ENCODE results near the gene ACTL8.

ACTL8 gene

DNA sequence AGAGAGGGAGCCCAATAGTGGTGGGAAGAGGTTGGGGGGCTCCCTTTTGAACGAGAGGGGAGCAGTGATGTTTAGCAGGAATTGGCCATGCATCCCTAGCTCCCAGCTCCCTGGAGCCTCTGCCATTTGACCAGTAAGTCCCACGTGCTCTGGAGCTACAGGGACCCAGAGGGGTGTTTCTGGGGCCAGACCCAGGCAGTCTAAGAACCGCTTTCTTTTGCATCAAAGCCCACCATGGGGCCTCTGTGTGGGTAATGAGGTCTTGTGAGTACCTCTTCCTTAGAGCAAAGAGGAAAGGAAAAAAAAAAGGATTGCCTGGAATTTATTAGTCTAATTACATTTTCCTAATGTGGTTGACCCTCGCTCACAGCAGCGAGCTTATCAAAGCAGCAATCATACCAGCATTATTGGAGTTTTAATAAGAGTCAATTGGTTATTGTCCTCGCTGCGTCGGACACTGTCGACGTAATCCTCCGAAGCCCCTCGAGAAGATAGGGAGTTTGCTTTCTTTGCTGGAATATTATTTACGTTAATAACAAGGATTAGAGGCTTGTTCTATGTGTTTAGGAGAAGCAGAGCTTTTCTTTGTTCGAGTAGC lies 17.6 kb downstream of the ACTL8 start:
- no peak for DNase-seq (ENCODE audit: low read depth in 1 of 2, low spot score in 1 of 2)
- no peak for TF ChIP-seq POLR2AphosphoS5 (IDR thresholded peaks at IDR 0.05; ENCODE audit: low read depth)
- no peak for TF ChIP-seq GABPA (IDR thresholded peaks at IDR 0.05; ENCODE audit: low read depth)
- TF ChIP-seq, protein P1, sequence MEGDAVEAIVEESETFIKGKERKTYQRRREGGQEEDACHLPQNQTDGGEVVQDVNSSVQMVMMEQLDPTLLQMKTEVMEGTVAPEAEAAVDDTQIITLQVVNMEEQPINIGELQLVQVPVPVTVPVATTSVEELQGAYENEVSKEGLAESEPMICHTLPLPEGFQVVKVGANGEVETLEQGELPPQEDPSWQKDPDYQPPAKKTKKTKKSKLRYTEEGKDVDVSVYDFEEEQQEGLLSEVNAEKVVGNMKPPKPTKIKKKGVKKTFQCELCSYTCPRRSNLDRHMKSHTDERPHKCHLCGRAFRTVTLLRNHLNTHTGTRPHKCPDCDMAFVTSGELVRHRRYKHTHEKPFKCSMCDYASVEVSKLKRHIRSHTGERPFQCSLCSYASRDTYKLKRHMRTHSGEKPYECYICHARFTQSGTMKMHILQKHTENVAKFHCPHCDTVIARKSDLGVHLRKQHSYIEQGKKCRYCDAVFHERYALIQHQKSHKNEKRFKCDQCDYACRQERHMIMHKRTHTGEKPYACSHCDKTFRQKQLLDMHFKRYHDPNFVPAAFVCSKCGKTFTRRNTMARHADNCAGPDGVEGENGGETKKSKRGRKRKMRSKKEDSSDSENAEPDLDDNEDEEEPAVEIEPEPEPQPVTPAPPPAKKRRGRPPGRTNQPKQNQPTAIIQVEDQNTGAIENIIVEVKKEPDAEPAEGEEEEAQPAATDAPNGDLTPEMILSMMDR (IDR thresholded peaks at IDR 0.05; ENCODE audit: insufficient read depth, low read length) = no peak
- no peak for TF ChIP-seq SPI1 (IDR thresholded peaks at IDR 0.05; ENCODE audit: borderline replicate concordance, low read depth)
- TF ChIP-seq, protein P2, sequence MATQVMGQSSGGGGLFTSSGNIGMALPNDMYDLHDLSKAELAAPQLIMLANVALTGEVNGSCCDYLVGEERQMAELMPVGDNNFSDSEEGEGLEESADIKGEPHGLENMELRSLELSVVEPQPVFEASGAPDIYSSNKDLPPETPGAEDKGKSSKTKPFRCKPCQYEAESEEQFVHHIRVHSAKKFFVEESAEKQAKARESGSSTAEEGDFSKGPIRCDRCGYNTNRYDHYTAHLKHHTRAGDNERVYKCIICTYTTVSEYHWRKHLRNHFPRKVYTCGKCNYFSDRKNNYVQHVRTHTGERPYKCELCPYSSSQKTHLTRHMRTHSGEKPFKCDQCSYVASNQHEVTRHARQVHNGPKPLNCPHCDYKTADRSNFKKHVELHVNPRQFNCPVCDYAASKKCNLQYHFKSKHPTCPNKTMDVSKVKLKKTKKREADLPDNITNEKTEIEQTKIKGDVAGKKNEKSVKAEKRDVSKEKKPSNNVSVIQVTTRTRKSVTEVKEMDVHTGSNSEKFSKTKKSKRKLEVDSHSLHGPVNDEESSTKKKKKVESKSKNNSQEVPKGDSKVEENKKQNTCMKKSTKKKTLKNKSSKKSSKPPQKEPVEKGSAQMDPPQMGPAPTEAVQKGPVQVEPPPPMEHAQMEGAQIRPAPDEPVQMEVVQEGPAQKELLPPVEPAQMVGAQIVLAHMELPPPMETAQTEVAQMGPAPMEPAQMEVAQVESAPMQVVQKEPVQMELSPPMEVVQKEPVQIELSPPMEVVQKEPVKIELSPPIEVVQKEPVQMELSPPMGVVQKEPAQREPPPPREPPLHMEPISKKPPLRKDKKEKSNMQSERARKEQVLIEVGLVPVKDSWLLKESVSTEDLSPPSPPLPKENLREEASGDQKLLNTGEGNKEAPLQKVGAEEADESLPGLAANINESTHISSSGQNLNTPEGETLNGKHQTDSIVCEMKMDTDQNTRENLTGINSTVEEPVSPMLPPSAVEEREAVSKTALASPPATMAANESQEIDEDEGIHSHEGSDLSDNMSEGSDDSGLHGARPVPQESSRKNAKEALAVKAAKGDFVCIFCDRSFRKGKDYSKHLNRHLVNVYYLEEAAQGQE (IDR thresholded peaks at IDR 0.05; ENCODE audit: insufficient replicate concordance, low read depth) = no peak
- H3K4me3 ChIP-seq (replicated peaks; ENCODE audit: insufficient read depth, low read length) = no peak overlapping the region
- no peaks in the 10 kb centered on the region for H3K27me3 ChIP-seq (ENCODE audit: insufficient read depth, poor library complexity, severe bottlenecking)
- no peak overlapping the region for H3K27ac ChIP-seq (replicated peaks)

DNA sequence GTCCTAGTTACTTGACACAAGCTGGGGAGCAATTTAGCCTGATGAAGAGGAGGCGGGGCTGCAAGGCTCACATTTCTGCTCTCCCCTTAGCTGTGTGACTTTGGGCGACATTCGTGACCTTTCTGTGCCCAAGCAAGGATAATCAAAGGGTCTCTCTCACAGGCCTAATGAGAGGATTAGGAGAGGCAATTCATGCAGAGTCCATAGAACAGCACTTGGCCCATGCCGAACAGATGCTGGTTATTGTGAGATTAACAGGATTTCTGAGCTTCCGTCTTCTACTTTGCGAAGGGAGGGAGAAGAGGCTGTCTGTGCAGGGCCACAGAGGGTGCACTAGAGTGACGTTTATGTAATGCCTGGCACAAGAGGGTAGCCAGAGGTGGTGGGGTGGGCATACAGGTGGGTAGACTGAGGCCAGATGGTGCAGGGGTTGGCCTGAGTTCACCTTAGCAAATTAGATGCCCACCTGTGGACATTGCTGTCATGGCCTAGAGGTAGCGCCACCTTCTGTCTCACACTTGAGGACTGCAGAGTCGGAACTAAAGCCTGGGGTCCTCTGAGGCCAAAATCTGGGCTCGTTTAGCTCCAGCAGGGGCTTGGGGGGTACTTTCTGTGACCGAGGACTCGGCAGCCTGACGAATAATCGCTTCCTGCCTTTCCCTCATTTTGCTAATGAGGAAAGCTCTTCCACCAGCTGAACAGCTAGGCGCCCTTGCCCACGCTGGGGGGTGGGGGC lies 18.6 kb downstream of the ACTL8 start:
- no peak for DNase-seq (ENCODE audit: low read depth in 1 of 2, low spot score in 1 of 2)
- TF ChIP-seq, protein P1 (IDR thresholded peaks at IDR 0.05; ENCODE audit: insufficient read depth, low read length) = no peak
- no peak for TF ChIP-seq SPI1 (IDR thresholded peaks at IDR 0.05; ENCODE audit: borderline replicate concordance, low read depth)
- TF ChIP-seq, protein P2 (IDR thresholded peaks at IDR 0.05; ENCODE audit: insufficient replicate concordance, low read depth) = no peak
- TF ChIP-seq GABPA (IDR thresholded peaks at IDR 0.05; ENCODE audit: low read depth) = no peak
- TF ChIP-seq POLR2AphosphoS5 (IDR thresholded peaks at IDR 0.05; ENCODE audit: low read depth) = no peak
- Histone ChIP-seq H3K4me3 (replicated peaks; ENCODE audit: insufficient read depth, low read length) (no peak overlapping the region), H3K27ac (replicated peaks) (no peak overlapping the region), H3K27me3 (ENCODE audit: insufficient read depth, poor library complexity, severe bottlenecking) (no peaks in the 10 kb centered on the region)

DNA sequence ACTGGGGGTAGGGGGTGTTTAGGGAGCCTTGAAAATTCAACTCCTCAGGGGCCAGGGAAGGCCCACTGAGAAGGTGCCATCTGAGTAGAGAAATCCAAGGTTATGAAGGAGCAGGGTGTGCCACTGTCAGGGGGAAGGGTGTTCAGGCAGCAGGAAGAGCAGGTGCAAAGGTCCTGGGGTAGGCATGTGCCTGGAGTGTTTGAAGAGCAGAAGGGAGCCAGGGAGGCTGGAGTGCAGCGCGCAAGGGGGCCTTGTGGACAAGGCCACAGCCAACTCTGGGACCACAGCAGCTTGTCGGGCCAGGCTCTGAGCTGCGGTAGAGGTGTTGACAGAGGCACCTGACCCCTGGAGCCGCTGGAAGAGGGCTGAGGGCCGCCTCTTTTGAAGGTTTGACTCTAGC lies 19.3 kb downstream of the ACTL8 start:
- no peaks in the 10 kb centered on the region for H3K27me3 ChIP-seq (ENCODE audit: insufficient read depth, poor library complexity, severe bottlenecking)
- H3K27ac ChIP-seq (replicated peaks) = no peak overlapping the region
- H3K4me3 ChIP-seq (replicated peaks; ENCODE audit: insufficient read depth, low read length) = no peak overlapping the region
- DNase-seq (ENCODE audit: low read depth in 1 of 2, low spot score in 1 of 2) = no peak
- TF ChIP-seq, protein P1 (IDR thresholded peaks at IDR 0.05; ENCODE audit: insufficient read depth, low read length) = no peak
- TF ChIP-seq SPI1 (IDR thresholded peaks at IDR 0.05; ENCODE audit: borderline replicate concordance, low read depth) = no peak
- TF ChIP-seq, protein P2 (IDR thresholded peaks at IDR 0.05; ENCODE audit: insufficient replicate concordance, low read depth) = no peak
- TF ChIP-seq POLR2AphosphoS5 (IDR thresholded peaks at IDR 0.05; ENCODE audit: low read depth) = no peak
- TF ChIP-seq GABPA (IDR thresholded peaks at IDR 0.05; ENCODE audit: low read depth) = no peak
